OCI-LY7 (cell line): ENCODE data around the gene RUNX1.

Source experiments
- EZH2phosphoT487 ChIP-seq: fragments of 200-600 bp; sonication (generic); IDR thresholded peaks from 2 replicates; pipeline ENCODE4 v1.6.1; 2018; ENCODE audit warnings: low read depth, borderline replicate concordance, mild to moderate bottlenecking, mixed run types, antibody characterized with exemption, low read length, moderate library complexity, mixed read lengths
- TF ChIP-seq, protein P1 (sequence below): fragments of 200-600 bp; sonication (generic); conservative IDR thresholded peaks from 2 replicates; pipeline ENCODE4 v1.5.1; 2014; ENCODE audit warnings: mild to moderate bottlenecking, antibody characterized with exemption, low read length, moderate library complexity, mixed read lengths

DNA sequence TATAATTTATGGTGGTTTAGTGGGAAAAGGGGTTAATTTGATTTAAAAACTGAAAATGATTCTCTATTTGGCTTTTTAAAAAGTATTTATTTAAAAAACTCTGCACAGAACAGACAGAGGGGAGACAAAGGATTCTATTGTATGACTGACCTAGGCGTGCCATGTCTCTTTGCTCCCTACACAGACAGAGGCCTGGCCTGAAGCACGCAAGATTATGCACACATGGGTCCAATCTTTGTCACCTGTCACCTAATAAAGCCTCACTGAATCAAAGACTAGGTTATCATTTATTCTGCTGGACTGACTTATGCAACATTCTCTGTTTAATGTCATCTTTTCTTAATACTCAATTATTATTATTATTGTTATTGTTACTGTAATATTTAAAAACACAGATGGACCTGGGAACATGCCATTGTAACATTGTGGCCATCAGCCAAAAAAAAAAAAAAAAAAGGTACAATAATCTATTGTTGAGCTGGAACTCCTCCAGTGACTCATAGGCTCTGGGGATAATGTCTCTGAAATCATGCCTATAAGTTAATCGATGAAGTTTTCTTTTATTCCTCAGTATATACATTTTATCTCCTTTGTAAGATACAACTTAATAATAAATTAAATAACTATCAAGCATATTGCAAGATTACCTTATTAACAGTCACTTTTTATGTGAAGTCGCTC lies 112.1 kb downstream of the RUNX1 start:
- TF ChIP-seq, protein P1, sequence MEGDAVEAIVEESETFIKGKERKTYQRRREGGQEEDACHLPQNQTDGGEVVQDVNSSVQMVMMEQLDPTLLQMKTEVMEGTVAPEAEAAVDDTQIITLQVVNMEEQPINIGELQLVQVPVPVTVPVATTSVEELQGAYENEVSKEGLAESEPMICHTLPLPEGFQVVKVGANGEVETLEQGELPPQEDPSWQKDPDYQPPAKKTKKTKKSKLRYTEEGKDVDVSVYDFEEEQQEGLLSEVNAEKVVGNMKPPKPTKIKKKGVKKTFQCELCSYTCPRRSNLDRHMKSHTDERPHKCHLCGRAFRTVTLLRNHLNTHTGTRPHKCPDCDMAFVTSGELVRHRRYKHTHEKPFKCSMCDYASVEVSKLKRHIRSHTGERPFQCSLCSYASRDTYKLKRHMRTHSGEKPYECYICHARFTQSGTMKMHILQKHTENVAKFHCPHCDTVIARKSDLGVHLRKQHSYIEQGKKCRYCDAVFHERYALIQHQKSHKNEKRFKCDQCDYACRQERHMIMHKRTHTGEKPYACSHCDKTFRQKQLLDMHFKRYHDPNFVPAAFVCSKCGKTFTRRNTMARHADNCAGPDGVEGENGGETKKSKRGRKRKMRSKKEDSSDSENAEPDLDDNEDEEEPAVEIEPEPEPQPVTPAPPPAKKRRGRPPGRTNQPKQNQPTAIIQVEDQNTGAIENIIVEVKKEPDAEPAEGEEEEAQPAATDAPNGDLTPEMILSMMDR = no peak
- no peak for TF ChIP-seq EZH2phosphoT487
